OCI-M1 (cell line): ENCODE data around the gene MAP3K5.

ENCODE experiments used
- DNase-seq: peaks from one replicate; lab custom pipeline; 2025; lab: John Stamatoyannopoulos, UW

MAP3K5 gene

DNA sequence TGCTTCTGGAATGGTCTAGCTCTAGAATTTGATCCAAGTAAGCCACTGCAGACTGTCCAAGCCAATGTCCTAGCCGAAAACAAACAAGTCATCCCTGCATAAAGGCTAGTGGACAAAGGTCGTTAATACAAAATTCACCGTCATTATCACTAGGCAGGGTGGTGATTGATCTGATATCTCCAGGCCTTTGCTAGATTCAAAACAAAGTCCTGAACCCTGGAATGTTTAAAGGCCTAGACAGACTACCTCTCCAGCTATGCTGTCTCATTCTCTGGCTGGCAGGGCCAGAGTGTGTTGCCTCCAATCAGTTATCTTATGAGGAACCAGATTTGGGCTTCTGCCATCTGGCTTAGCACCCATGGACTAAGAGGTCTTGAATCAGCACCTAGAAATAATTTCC, 280.4 kb downstream of the MAP3K5 start:
- DNase-seq, result peak; percentile 54

- DNase-seq, result no peak
These were observed 280.9 kb downstream of the MAP3K5 start for GRCh38 chr6:136511397-136511796.

- DNase-seq, result no peak
These were observed 281.5 kb downstream of the MAP3K5 start for GRCh38 chr6:136510782-136511181.

DNA sequence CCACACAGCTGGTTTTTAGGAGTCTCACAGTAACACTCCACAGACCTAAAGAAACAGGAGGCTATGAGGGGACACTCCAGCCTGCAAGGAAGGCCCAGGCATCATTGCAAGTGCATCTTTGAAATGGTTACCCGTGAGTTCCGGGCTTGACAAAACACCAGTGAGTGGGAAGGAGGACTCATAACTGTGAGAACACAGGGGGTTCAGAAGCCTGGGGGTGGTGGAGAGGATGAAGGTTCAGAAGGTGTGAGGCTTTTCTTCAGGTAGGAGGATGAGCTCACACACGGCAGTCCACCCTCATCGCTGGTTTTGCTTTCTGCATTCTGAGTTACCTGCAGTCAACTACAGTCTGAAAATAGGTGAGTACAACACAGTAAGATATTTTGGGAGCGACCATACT, 282.0 kb downstream of the MAP3K5 start:
- DNase-seq, result no peak

GRCh38 chr6:136508725-136509392, 283.4 kb downstream of the MAP3K5 start:
- DNase-seq, result peak; percentile 73
